NCI-H2196 (cell line): ENCODE data around the gene SLC25A25.
A peak's percentile ranks its signal among the peaks of the same experiment; 100 is the strongest.

Experiments
- DNase-seq: peaks from one replicate; lab custom pipeline; 2025; ENCODE audit not compliant: unreplicated experiment; lab: John Stamatoyannopoulos, UW

SLC25A25 gene

DNA sequence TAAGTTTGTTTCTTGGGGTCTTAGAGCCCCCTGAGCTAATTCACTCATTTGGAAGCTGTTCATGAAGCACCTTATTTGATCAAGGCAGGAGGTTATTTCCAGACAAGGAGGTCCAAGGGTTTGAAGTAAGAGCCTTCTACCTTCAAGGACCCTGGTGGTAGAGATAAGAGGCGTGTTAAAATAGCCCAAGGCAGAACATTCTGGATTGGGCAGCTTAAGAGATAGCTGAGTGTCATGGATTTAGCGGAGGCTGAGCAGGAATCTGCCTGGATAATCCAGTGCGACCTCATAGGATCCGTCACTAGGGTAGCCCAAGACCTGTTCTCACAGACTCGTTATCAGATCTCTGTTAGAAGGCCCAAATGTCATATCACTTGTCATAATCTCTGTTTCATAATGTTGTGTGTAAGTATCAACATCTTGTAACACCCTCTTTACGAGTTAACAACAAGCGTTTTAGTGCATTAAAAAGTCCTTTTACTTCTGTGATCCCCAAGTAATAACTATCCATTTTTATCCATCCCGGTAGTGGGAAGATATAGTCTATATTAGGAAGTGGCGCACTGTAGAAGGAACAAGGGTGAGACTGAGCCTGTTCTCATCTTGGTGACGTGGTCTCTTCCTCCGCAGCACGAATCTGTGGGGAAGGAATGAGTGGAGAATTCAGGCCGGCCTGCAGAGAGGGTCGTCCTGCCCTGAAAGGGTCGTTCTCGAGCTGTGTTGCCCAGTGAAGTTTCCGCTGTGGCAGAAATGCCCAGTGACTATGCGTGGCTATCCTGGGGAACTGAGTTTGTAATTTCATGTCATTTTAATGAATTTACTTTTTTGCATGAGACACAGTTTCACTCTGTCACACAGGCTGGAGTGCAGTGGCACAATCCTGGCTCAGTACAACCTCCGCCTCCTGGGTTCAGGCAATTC is 28.8 kb downstream of the SLC25A25 start:
- DNase-seq: no peak

DNA sequence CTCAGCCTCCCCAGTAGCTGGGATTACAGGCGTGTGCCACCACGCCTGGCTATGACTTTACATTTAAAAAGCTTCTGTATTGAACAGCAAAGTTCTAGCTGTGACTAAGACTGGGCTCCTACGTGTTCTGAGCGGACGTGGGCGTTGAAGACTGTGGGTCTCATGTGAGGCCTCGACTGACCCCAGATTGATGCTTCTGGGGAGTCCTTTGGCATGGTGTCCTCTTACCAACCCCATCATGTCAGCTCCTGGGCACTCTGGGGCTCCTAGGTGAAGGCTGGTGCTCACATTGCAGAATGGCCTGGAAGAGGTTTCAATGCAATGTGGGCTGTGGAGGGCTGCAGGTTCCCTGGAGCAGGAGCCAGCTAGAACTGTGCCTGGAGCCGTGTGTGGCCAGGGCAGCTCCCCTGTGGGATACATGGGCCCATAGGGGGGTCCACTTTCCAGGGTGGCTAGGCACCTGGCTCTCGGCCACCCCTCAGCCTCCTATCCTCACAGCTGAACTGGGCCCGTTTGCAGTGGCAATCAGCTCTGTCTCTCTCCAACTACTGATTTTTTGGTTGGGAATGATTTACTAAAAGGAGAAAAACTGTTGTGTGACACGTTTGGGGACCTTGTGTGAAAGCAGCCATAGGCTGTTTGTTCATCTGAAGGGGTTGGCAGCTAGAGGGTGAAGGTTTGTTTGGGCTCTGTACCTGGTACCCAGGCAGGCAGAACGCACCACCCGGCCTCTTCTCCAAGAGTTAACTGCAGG is 29.7 kb downstream of the SLC25A25 start:
- DNase-seq: no peak

DNA sequence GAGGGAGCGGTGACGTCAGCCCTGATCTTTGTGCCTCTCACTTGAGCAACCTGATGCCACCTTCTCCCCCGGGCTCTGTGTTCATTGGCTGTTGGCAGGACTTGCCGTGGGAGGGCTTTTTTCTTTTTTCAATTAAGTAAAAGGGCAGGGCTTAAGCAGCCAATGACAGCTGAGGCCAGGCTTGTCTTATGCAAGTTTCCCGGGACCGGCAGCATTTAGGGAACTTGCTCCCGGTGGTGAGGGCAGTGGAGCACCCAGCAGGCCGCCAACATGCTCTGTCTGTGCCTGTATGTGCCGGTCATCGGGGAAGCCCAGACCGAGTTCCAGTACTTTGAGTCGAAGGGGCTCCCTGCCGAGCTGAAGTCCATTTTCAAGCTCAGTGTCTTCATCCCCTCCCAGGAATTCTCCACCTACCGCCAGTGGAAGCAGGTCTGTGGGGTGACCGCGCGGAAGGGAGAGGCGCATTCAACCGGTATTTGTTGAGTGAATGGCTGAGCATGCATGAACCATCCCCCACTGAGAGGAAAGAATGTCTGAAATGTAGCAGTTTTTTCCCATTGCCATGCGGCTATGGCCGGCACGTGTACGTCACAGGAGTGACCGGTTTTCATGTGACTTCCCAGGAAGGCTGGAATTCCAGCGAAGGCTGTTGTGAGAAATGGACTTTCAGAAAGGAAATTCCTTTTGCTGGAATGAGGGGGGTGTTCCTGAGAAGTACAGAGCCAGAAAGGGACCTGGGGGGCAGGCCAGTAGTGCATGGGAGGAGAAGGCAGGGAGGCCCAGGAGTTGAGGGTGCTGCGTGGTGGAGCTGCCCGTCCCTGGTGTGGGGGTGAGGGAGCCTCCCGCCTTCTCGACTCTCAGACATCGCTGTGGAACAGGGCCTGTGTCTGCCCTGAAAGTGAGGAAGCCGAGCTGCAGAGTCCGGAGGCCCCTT is 30.5 kb downstream of the SLC25A25 start:
- DNase-seq: peak; percentile 97

DNA sequence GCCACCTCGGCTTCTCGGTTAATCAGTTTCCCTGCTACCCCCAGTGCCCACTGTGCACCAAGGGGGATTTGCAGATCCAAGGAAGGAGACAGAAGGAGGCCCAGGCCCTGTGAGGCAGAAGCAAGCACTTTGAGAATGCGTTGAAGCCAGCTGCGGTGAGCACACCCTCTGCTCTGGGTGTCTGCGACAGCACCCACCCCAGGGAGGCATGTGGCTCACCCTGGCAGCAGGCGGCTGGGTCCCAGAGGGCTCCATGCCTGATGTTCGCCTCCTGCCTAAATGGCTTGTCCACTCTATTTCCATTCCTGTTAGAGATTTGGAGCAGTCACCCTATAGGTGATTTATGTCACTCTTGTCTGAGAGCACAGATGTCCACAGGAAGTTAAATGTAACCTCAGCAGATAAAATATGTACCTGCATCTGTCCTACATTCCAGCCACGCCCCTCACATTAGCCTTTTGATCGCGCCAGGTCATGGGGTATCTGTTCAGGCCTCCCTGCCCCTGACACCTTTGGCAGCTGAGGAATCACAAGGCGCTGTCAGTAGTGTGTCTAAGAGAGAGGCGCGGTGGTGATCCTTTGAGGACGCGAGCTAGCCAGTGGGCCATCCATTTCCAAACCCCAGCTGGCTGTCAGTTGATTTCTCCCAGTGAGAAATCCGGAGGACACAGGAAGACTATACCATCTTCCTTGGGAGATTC is 31.3 kb downstream of the SLC25A25 start:
- DNase-seq: no peak

DNA sequence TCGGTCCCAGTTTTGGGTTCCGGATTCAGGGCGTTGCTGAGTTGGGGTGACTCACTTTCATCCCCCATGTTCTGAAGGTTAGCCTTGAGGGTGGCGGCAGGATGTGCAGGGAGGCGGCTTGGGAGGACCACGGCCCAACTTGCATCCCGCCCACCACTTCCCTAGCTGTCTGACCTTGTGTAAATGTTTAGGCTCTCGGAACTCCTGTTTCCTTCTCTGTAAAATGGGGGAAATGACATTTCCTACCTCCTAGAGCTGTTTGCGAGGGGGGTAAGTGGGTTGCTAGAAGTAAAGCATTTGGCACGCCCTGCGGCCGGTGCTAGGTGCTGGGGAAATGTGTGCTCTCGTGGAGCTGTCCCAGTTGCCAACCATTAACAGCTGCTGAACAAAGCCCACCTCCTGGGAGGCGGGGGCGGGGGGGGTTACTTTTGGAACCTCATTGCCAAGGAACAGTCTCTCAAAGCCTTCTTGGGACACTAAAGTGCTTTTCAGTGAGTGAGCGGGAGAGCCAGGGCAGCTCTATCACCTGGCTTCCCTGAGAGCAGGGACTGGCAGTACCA is 32.0 kb downstream of the SLC25A25 start:
- DNase-seq: no peak

DNA sequence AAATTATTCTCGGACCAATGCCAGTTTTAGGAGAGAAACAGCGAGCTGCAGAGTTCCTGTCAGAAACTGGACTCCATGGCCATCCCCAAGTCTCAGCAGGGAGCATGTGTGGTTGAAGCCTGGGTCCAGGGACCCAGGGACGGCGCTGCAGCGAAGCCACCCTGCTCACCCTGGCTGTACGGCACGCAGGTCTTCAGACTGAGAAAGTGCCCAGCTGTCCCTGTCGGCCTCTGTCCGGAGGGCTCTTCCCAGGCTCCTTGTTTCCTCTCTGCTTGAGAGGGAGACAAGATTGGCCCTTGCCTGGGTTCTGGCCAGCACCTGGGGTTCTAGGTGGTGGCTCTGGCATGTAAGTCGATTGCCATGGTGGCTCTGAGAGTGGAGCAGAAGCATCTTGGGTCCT is 32.5 kb downstream of the SLC25A25 start:
- DNase-seq: no peak

DNA sequence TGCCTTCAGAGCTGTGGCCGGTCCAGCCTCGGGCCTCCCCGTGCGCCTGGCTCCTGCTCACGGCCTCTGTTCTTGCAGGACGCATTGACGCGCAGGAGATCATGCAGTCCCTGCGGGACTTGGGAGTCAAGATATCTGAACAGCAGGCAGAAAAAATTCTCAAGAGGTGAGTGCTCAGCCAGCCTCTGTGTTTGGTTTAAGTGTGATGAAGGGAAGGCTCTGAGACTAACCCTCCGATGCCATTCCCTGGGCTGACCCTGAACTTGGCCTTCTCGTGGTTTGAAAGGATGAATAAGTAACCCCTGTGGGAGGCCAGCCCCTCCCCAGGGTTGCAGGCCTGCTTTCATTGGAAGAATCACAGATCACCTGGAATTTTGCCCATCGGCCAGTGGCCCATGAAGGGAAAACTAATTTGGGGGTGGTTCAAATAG is 33.2 kb downstream of the SLC25A25 start:
- no peak for DNase-seq

DNA sequence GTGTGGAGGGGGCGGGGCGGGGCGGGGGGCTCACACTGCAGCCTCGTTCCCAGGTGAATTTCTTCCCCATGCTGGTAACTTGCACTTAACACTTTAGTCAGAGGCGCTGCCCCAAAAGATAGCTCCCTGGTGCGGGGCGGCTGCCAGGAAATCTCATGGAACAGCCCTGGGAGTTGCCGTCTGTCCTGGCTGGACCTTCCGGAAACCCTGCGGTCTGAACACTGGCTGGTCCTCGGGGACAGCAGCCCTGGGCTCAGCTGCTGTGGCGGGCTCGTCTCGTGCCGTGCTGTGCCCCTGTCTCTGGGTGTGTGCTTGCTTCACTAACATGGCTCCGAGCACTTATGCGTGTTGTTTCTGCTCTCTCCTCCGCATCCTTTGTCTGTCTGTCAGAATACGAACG is 33.7 kb downstream of the SLC25A25 start:
- DNase-seq: no peak

DNA sequence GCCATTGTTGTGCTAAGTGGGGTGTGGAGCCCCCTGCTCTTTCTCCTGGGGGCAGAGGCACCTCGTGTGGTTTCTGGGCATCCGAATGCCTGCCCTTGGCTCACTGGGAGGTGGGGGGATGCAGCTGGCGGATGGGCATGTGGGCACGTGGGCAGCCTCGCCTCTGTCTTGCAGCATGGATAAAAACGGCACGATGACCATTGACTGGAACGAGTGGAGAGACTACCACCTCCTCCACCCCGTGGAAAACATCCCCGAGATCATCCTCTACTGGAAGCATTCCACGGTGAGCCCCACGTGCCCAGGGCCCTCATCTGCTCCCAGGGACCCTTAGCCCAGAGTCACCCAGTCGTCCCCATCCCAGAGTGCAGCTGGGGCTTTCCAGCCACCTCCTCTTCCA is 34.2 kb downstream of the SLC25A25 start:
- no peak for DNase-seq

DNA sequence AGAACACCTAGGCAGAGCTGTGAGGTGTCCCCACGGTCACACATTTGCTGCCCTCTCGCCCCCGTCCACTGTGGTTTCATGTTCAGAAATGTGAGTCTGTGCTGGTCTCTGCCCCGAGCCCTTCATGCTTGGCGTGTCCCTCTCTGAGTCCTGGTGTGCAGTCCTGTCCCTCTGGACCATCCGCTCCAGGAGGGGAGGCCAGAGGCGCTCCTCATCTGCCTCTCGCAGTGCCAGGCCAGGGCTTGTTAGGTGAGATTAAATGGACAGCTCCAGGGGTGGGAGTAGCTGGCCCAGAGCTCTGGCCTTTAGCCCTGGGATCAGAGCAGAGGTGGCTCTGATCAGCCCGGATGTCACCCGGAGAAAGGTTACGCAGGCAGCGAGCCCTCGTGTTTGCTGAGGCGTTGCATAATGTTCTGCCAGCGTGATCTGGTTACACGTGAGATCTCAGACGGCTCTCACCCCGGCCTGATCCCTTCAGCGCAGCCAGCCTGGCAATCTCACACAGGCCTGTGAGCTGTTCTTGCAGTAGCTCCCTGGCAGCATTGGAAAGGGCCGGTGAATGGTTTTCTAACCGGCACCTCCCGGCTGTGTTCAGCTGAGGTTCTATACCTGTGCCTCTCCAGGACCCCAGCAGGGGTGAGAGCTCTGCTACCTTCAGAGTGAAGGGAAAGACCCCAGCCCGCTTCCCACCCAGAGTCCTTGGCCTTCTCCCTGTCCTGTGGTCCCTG is 35.0 kb downstream of the SLC25A25 start:
- DNase-seq: peak; percentile 72

DNA sequence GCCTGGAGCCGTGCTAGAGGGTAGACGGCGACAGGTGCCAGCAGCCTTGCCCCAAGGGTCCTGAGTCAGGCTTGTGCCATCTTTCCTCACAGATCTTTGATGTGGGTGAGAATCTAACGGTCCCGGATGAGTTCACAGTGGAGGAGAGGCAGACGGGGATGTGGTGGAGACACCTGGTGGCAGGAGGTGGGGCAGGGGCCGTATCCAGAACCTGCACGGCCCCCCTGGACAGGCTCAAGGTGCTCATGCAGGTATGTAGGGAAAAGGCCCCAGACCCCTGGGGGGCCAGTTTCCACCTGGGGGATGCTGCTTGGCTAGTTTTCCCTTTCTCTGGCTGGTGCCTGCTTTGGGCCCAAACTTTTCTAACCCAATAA is 35.5 kb downstream of the SLC25A25 start:
- DNase-seq: peak; percentile 20

DNA sequence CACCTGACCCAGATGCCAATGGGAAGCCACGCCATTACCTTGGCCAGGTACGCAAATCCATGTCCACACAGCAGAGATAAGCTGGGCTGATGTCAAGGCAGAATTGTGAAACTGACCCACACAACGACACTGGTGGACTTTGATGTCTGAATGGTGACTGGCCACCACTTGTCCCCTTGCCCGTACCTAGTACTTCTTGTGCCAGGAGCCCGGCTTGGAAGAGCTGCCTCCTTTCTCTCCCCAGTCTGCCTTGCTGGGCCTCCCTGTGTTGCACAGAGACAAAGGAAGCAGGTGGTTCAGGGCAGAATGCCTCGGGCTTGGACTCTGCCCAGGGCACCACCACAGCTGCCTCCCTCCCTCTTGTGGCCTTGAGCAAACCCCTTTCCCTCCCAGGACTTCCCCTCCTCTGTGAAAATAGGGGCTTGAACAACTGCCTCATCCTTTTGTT is 36.2 kb downstream of the SLC25A25 start:
- peak; percentile 70 for DNase-seq

DNA sequence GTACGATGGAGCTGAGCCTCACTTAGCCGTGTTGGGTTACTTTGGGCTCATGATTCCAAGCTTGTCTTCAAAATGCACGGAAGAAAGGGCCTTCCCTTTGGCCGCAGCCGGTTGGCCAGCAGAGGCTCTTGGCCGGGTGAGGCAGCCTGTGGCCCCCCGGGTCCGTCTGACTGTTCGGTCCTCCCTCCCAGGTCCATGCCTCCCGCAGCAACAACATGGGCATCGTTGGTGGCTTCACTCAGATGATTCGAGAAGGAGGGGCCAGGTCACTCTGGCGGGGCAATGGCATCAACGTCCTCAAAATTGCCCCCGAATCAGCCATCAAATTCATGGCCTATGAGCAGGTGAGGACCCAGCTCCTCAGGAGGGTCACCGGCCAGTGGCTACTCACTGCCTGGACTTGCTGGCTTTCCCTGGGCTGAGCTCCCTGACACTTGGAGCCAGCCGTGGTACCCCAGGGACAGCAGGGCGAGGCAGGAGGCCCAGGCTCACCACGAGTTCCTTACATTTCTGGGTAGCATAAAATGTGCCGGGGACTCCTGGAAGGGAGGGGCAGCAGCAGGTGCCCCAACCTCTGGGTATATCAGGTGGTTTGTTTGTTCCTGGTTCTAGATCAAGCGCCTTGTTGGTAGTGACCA is 37.6 kb downstream of the SLC25A25 start:
- no peak for DNase-seq

DNA sequence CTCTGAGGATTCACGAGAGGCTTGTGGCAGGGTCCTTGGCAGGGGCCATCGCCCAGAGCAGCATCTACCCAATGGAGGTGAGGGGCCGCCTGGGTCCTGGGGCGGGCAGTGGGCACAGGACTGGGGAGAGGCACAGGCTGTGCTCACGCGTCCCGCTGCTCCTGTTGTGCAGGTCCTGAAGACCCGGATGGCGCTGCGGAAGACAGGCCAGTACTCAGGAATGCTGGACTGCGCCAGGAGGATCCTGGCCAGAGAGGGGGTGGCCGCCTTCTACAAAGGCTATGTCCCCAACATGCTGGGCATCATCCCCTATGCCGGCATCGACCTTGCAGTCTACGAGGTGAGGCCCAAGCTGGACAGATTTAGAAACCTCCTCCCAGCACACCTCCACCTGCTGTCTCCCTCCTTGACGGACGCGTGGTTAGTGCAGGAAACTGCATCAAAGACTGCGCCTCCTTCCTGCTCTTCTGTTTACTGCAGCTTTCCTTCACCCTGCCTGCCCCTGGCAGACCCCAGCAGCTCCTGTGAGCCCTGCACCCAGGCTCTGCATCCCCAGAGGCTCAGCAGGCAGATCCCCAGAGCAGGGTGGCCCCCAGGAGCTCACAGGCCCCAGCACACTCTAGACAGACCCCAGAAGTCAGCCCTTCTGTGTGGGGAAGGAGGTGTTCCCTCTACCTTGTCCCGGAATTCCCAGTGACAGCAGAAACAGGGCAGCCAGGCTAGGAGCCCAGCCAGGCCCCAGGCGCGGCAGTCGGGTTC is 38.3 kb downstream of the SLC25A25 start:
- no peak for DNase-seq

DNA sequence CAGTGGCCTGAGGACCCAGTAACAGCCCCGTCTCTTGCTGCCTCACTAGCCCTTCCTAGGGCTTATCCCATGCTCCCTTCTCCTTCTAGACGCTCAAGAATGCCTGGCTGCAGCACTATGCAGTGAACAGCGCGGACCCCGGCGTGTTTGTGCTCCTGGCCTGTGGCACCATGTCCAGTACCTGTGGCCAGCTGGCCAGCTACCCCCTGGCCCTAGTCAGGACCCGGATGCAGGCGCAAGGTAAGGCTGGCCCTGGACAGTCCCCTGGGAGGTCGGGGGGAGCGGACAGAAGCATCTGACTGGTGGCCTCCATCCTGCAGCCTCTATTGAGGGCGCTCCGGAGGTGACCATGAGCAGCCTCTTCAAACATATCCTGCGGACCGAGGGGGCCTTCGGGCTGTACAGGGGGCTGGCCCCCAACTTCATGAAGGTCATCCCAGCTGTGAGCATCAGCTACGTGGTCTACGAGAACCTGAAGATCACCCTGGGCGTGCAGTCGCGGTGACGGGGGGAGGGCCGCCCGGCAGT is 39.0 kb downstream of the SLC25A25 start:
- DNase-seq: no peak

DNA sequence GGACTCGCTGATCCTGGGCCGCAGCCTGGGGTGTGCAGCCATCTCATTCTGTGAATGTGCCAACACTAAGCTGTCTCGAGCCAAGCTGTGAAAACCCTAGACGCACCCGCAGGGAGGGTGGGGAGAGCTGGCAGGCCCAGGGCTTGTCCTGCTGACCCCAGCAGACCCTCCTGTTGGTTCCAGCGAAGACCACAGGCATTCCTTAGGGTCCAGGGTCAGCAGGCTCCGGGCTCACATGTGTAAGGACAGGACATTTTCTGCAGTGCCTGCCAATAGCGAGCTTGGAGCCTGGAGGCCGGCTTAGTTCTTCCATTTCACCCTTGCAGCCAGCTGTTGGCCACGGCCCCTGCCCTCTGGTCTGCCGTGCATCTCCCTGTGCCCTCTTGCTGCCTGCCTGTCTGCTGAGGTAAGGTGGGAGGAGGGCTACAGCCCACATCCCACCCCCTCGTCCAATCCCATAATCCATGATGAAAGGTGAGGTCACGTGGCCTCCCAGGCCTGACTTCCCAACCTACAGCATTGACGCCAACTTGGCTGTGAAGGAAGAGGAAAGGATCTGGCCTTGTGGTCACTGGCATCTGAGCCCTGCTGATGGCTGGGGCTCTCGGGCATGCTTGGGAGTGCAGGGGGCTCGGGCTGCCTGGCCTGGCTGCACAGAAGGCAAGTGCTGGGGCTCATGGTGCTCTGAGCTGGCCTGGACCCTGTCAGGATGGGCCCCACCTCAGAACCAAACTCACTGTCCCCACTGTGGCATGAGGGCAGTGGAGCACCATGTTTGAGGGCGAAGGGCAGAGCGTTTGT is 39.6 kb downstream of the SLC25A25 start:
- no peak for DNase-seq
